ENCODE results near the gene SLC15A5. TPM values are rescaled to one million over a fixed set of nuclear protein-coding genes. Genes with fewer than 3 reads are reported as not detected.

Gene SLC15A5
- total RNA-seq, 1 experiment from 2014 or later, result not detected

GRCh38 chr12:16297521-16297920 lies 20.0 kb upstream of the SLC15A5 start:
- no peaks in the 10 kb centered on the region for H3K27me3 ChIP-seq (ENCODE audit: insufficient read depth, low read depth)
- no peak overlapping the region for H2AFZ ChIP-seq
- TF ChIP-seq CTCF (conservative IDR thresholded peaks at IDR 0.05) (no peak), EZH2 (IDR thresholded peaks at IDR 0.05; ENCODE audit: low read depth) (no peak)
- no peaks in the 10 kb centered on the region for H3K4me1 ChIP-seq (replicated peaks; ENCODE audit: insufficient read depth)
- H3K79me2 ChIP-seq (ENCODE audit: low read depth), result no peaks in the 10 kb centered on the region
- no TSS peak for BruUV-seq (replicated peaks)
- H3K4me2 ChIP-seq, result no peak overlapping the region
- intact Hi-C loops (cut with micrococcal nuclease; ENCODE audit: unreplicated experiment), result no loop called here
- no peaks in the 10 kb centered on the region for H4K20me1 ChIP-seq (ENCODE audit: insufficient read depth)
- H3K27ac ChIP-seq, result no peak overlapping the region
- H3K9me2 ChIP-seq (ENCODE audit: insufficient read depth), result no peaks in the 10 kb centered on the region
- ChIA-PET POLR2A (ENCODE audit: unreplicated experiment) (no interaction called here), CTCF (no interaction called here)
- peak in 1 of 2 experiments; percentile 4 for DNase-seq
- H3K36me3 ChIP-seq (ENCODE audit: low read depth), result no peaks in the 10 kb centered on the region
- no peaks in the 10 kb centered on the region for H3K9me3 ChIP-seq (ENCODE audit: insufficient read depth, low read depth)
- H3F3A ChIP-seq (ENCODE audit: insufficient read depth, low read depth), result no peaks in the 10 kb centered on the region; the same call in 1 of the 2 replicates
- no peak overlapping the region for H3K4me3 ChIP-seq

GRCh38 chr12:16294376-16294956 lies 17.0 kb upstream of the SLC15A5 start:
- H3K4me3 ChIP-seq, result no peak overlapping the region
- DNase-seq, result no peak
- no peaks in the 10 kb centered on the region; the same call in 1 of the 2 replicates for H3F3A ChIP-seq (ENCODE audit: insufficient read depth, low read depth)
- H3K9me3 ChIP-seq (ENCODE audit: insufficient read depth, low read depth), result no peaks in the 10 kb centered on the region
- no peaks in the 10 kb centered on the region for H3K27me3 ChIP-seq (ENCODE audit: insufficient read depth, low read depth)
- POLR2A ChIA-PET (ENCODE audit: unreplicated experiment), result no interaction called here
- H2AFZ ChIP-seq, result no peak overlapping the region
- no peak overlapping the region for H3K27ac ChIP-seq
- no peaks in the 10 kb centered on the region for H3K4me1 ChIP-seq (replicated peaks; ENCODE audit: insufficient read depth)
- no peaks in the 10 kb centered on the region for H3K79me2 ChIP-seq (ENCODE audit: low read depth)
- H3K4me2 ChIP-seq, result no peak overlapping the region
- no peak for TF ChIP-seq CTCF (conservative IDR thresholded peaks at IDR 0.05)
- TF ChIP-seq EZH2 (IDR thresholded peaks at IDR 0.05; ENCODE audit: low read depth), result no peak
- H3K9me2 ChIP-seq (ENCODE audit: insufficient read depth), result 0 out of 2 replicates have a peak, but pooled peaks cover under 1% of the 10 kb centered on the region
- CTCF ChIA-PET, result no interaction called here
- H4K20me1 ChIP-seq (ENCODE audit: insufficient read depth), result no peaks in the 10 kb centered on the region
- no TSS peak for BruUV-seq (replicated peaks)
- intact Hi-C loops (cut with micrococcal nuclease; ENCODE audit: unreplicated experiment), result no loop called here
- no peaks in the 10 kb centered on the region for H3K36me3 ChIP-seq (ENCODE audit: low read depth)

GRCh38 chr12:16291032-16291431 lies 13.5 kb upstream of the SLC15A5 start:
- Histone ChIP-seq H3K27me3 (ENCODE audit: insufficient read depth, low read depth) (no peaks in the 10 kb centered on the region), H3K9me3 (ENCODE audit: insufficient read depth, low read depth) (no peaks in the 10 kb centered on the region), H3K36me3 (ENCODE audit: low read depth) (no peaks in the 10 kb centered on the region), H3K27ac (no peak overlapping the region), H4K20me1 (ENCODE audit: insufficient read depth) (no peaks in the 10 kb centered on the region), H3F3A (ENCODE audit: insufficient read depth, low read depth) (no peaks in the 10 kb centered on the region; the same call in 1 of the 2 replicates), H3K4me3 (no peak overlapping the region), H3K9me2 (ENCODE audit: insufficient read depth) (peaks cover 4% of the 10 kb centered on the region; the same call in 1 of the 2 replicates), H3K79me2 (ENCODE audit: low read depth) (no peaks in the 10 kb centered on the region), H3K4me1 (replicated peaks; ENCODE audit: insufficient read depth) (no peaks in the 10 kb centered on the region), H2AFZ (no peak overlapping the region), H3K4me2 (no peak overlapping the region)
- ChIA-PET POLR2A (ENCODE audit: unreplicated experiment) (no interaction called here), CTCF (no interaction called here)
- no TSS peak for BruUV-seq (replicated peaks)
- TF ChIP-seq CTCF (conservative IDR thresholded peaks at IDR 0.05) (no peak), EZH2 (IDR thresholded peaks at IDR 0.05; ENCODE audit: low read depth) (no peak)
- intact Hi-C loops (cut with micrococcal nuclease; ENCODE audit: unreplicated experiment), result no loop called here
- DNase-seq, result no peak

All from PC-9 (cell line).